Lung (tissue), 12 donors: ENCODE results near the gene LNX1. TPM values are rescaled to one million over a fixed set of nuclear protein-coding genes. Genes with fewer than 3 reads are reported as not detected.

Experiments used
- ATAC-seq: fragments of 200-7000 bp; cut with Tn5 transposase; one replicate; pipeline ENCODE4 v1.9.1; 2020; ENCODE audit warnings: moderate number of reproducible peaks; ENCODE audit not compliant: insufficient read depth, low FRiP score
- DNase-seq, 3 donors: peaks; one replicate each; pipeline ENCODE4 v3.0.0-alpha.2; 2013 to 2017
- H3K27ac ChIP-seq, 2 donors: one replicate each; pipeline ENCODE4 v1.5.1; 2013; ENCODE audit warnings: mild to moderate bottlenecking in 2 of 2, moderate library complexity in 2 of 2, control low read depth in 1 of 2, inconsistent platforms in 1 of 2, low read depth in 1 of 2, low read length in 1 of 2
- H3K27me3 ChIP-seq, 3 donors: one replicate each; pipeline ENCODE4 v1.5.1; 2013; ENCODE audit warnings: low read length in 2 of 3; ENCODE audit not compliant: control insufficient read depth in 3 of 3, insufficient read depth in 3 of 3
- H3K36me3 ChIP-seq, 4 donors: one replicate each; pipeline ENCODE4 v1.5.1; 2013; ENCODE audit warnings: low read length in 4 of 4, mild to moderate bottlenecking in 1 of 4, moderate library complexity in 1 of 4; ENCODE audit not compliant: control insufficient read depth in 4 of 4, insufficient read depth in 4 of 4
- H3K4me1 ChIP-seq, 5 donors: one replicate each; pipeline ENCODE4 v1.5.1; 2013; ENCODE audit warnings: low read length in 5 of 5, mild to moderate bottlenecking in 2 of 5, moderate library complexity in 1 of 5; ENCODE audit not compliant: control insufficient read depth in 5 of 5, insufficient read depth in 5 of 5
- H3K4me3 ChIP-seq: one replicate; pipeline ENCODE4 v1.5.1; 2013; ENCODE audit warnings: mild to moderate bottlenecking, control low read depth, moderate library complexity
- H3K9ac ChIP-seq, 2 donors: one replicate each; pipeline ENCODE4 v1.5.1; 2013; ENCODE audit warnings: low read length in 2 of 2, control low read depth in 1 of 2; ENCODE audit not compliant: insufficient read depth in 1 of 2
- H3K9me3 ChIP-seq, 4 donors: one replicate each; pipeline ENCODE4 v1.5.1; 2013; ENCODE audit warnings: low read length in 3 of 4, mild to moderate bottlenecking in 1 of 4, moderate library complexity in 1 of 4; ENCODE audit not compliant: control insufficient read depth in 4 of 4, insufficient read depth in 3 of 4
- WGBS, 2 donors: extraction: QIAGEN DNeasy Blood & Tissue Kit; methylation state at CpG; one replicate each; pipeline ENCODE4 v1.1.7; 2013; 5-methylcytosine and 5-hydroxymethylcytosine counted together
- polyA plus RNA-seq, 2 donors: library from polyadenylated mRNA; stranded (reverse); fragments of 200-250 nt; gene quantifications; one replicate each; pipeline ENCODE4 v1.2.1, GENCODE V29; 2013
- total RNA-seq, 2 donors: library from RNA; depleted of rRNA in 1 of 2; stranded (reverse); fragments of >200 nt in 1 of 2; gene quantifications; one replicate each; pipeline ENCODE4 v1.2.1, GENCODE V29; 2014 to 2021
- TF ChIP-seq, protein P1 (sequence below): IDR thresholded peaks from 2 replicates; pipeline ENCODE4 v1.5.1; 2012; ENCODE audit warnings: mild to moderate bottlenecking; ENCODE audit errors: control extremely low read depth, extremely low read depth
- donor health status: control.
- donor health status: control.
- donor health status: Bipolar disorder and iron deficiency.
- donor health status: healthy.
- donor health status: DM: yes; HTN: yes; CAD: no.

The LNX1 gene
- total and polyA plus RNA-seq, 4 donors = 1.4 to 5.2 (median 3.2) TPM

DNA sequence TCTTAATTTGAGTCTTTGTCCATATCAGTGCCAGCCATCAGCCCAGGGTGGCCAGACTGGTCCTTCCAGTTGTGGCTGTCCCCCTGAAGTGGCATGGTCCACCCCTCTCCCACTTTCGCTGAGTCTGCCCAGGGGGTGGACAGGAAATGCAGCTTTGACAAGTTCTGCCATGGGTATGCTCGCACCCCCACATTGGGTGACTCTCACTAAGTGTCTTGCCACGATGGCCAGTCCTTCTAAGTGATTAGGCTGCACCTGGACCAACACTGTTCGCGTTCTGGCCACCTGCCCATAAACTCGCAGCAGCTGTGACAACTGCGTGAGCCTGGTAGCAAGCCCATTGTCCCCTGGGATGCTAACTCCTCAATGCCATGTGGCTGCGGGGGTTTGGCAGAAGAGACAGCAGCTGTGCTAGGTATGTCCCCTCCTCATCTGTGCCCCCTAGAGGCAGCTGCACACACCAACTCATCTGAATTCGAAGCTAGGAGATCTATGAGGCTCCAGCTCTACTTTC, 10.0 kb upstream of the LNX1 start:
- 75 to 84% methylated on average over 9 of the region's 9 CpGs for WGBS, 2 donors
- H3K9me3 ChIP-seq = peaks cover 0 to 2% (median under 1%) of the 10 kb centered on the region in 4 donors
- no peak for ATAC-seq
- H3K9ac ChIP-seq = no peak overlapping the region
- TF ChIP-seq, protein P1, sequence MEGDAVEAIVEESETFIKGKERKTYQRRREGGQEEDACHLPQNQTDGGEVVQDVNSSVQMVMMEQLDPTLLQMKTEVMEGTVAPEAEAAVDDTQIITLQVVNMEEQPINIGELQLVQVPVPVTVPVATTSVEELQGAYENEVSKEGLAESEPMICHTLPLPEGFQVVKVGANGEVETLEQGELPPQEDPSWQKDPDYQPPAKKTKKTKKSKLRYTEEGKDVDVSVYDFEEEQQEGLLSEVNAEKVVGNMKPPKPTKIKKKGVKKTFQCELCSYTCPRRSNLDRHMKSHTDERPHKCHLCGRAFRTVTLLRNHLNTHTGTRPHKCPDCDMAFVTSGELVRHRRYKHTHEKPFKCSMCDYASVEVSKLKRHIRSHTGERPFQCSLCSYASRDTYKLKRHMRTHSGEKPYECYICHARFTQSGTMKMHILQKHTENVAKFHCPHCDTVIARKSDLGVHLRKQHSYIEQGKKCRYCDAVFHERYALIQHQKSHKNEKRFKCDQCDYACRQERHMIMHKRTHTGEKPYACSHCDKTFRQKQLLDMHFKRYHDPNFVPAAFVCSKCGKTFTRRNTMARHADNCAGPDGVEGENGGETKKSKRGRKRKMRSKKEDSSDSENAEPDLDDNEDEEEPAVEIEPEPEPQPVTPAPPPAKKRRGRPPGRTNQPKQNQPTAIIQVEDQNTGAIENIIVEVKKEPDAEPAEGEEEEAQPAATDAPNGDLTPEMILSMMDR = no peak
- H3K27me3 ChIP-seq = no peaks in the 10 kb centered on the region
- DNase-seq = peak in 2 of 3 donors; percentile 23 to 26
- no peak overlapping the region for H3K4me3 ChIP-seq
- H3K27ac ChIP-seq = no peak overlapping the region
- no peaks in the 10 kb centered on the region for H3K4me1 ChIP-seq
- H3K36me3 ChIP-seq = no peaks in the 10 kb centered on the region

DNA sequence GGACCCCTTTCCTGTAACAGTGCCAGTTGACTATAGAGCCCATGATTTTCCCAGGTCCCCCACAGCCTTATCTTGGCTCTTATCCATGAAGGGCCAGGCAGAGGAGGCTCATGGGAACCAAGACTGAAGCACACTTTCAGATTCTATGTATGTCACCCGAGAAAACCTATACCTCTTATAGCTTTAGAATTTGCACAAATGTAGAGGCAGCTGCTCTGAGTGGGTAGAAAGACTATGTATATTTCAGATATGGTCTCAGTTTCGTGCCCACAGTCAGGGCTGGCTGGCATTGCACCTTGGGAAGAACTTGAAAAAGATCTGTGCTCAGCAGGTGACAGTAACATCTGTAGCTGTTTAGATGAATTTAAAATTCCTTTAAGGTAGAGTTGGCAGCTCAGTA, 8.3 kb upstream of the LNX1 start:
- H3K4me1 ChIP-seq = no peaks in the 10 kb centered on the region
- H3K4me3 ChIP-seq = no peak overlapping the region
- no peaks in the 10 kb centered on the region for H3K36me3 ChIP-seq
- TF ChIP-seq, protein P1 = no peak
- 82 to 85% methylated on average over 2 of the region's 2 CpGs for WGBS, 2 donors
- no peak for DNase-seq
- H3K9ac ChIP-seq = no peak overlapping the region
- no peaks in the 10 kb centered on the region for H3K27me3 ChIP-seq
- H3K27ac ChIP-seq = no peak overlapping the region
- ATAC-seq = no peak
- H3K9me3 ChIP-seq = peaks cover 0 to 2% (median 0%) of the 10 kb centered on the region in 4 donors

DNA sequence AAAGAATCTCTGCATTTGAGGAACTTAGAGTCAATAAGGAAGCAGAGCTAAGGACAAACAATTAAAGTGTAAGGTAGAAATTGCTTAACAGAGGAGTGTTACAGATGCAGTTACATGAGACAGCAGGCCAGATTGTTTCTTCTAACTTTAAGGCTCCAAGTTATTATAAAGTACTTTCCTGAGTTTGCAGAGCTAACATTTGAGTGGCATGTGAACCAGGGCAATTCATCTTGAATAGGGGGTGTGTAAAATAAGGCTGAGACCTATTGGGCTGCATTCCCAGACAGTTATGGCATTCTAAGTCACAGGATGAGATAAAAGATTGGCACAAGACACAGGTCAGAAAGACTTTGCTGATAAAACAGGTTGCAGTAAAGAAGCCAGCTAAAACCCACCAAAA, 7.6 kb upstream of the LNX1 start:
- TF ChIP-seq, protein P1 = no peak
- ATAC-seq = no peak
- no peaks in the 10 kb centered on the region for H3K4me1 ChIP-seq
- no peak overlapping the region for H3K4me3 ChIP-seq
- H3K9me3 ChIP-seq = peaks cover 0 to 2% (median 0%) of the 10 kb centered on the region in 4 donors
- H3K27me3 ChIP-seq = no peaks in the 10 kb centered on the region
- H3K9ac ChIP-seq = no peak overlapping the region
- DNase-seq = no peak
- H3K36me3 ChIP-seq = no peaks in the 10 kb centered on the region
- no peak overlapping the region for H3K27ac ChIP-seq

DNA sequence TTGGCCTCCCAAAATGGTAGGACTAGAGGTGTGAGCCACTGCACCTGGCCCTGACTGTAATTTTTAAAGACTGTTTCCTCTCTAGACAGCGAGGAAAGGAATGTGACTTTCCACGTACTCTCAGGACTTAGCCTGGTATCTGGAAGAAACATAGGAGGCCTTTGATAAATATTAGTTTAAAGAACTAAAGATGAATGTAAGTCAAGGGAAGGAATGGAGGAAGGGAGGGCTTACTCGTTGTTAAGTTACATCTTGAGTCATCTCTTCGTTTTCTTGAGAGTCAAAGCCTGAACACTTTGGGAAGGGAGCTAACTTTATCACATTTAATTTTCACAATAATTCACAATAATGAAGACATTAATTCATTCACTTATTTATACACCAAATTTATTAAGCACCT, 7.2 kb upstream of the LNX1 start:
- Histone ChIP-seq H3K36me3 (no peaks in the 10 kb centered on the region), H3K27ac (no peak overlapping the region), H3K27me3 (no peaks in the 10 kb centered on the region), H3K4me3 (no peak overlapping the region), H3K9ac (no peak overlapping the region), H3K9me3 (peaks cover 0 to 2% (median 0%) of the 10 kb centered on the region in 4 donors), H3K4me1 (no peaks in the 10 kb centered on the region)
- TF ChIP-seq, protein P1 = no peak
- DNase-seq = no peak
- ATAC-seq = no peak
- WGBS, 2 donors = 70 to 77% methylated on average over 4 of the region's 4 CpGs
